MCF 10A (cell line): ENCODE results near the gene VPS9D1. TPM values are rescaled to one million over a fixed set of nuclear protein-coding genes. Genes with fewer than 3 reads are reported as not detected.
A peak's percentile ranks its signal among the peaks of the same experiment; 100 is the strongest.

Experiments used
- BruUV-seq: library from RNA; stranded (reverse); fragments of 400-500 nt; replicated peaks from 2 replicates; lab custom pipeline; 2021; lab: Mats Ljungman, UMichigan
- CTCF ChIA-PET: fragments of 300-600 bp; sonication (Branson Sonifier 250); formaldehyde crosslinking; extraction: SDS; loops from one replicate; lab custom pipeline; 2021; ENCODE audit warnings: antibody characterized with exemption, inconsistent platforms; lab: Yijun Ruan, JAX
- POLR2A ChIA-PET: fragments of 300-600, 350-650 bp; sonication (Branson Sonifier 250); formaldehyde crosslinking; extraction: SDS; loops from one replicate; lab custom pipeline; 2020; ENCODE audit warnings: antibody characterized with exemption, inconsistent platforms; lab: Yijun Ruan, JAX
- DNase-seq: peaks from one replicate; pipeline ENCODE4 v3.0.0-alpha.2; 2018; ENCODE audit not compliant: unreplicated experiment
- H3K27ac Mint-ChIP-seq: one replicate; pipeline ENCODE4 v1.8.0; 2022; ENCODE audit warnings: mild to moderate bottlenecking, low read depth, mixed read lengths; ENCODE audit not compliant: unreplicated experiment
- H3K27me3 Mint-ChIP-seq: one replicate; pipeline ENCODE4 v1.8.0; 2022; ENCODE audit warnings: mixed read lengths; ENCODE audit not compliant: insufficient read depth, unreplicated experiment
- H3K36me3 Mint-ChIP-seq: one replicate; pipeline ENCODE4 v1.8.0; 2022; ENCODE audit warnings: mild to moderate bottlenecking, moderate library complexity, mixed read lengths; ENCODE audit not compliant: insufficient read depth, unreplicated experiment
- H3K4me1 Mint-ChIP-seq: one replicate; pipeline ENCODE4 v1.8.0; 2022; ENCODE audit warnings: mixed read lengths; ENCODE audit not compliant: insufficient read depth, unreplicated experiment
- H3K4me3 Mint-ChIP-seq: one replicate; pipeline ENCODE4 v1.8.0; 2022; ENCODE audit warnings: mild to moderate bottlenecking, moderate library complexity, mixed read lengths; ENCODE audit not compliant: unreplicated experiment
- H3K9me3 Mint-ChIP-seq: one replicate; pipeline ENCODE4 v1.8.0; 2022; ENCODE audit warnings: mixed read lengths; ENCODE audit not compliant: unreplicated experiment
- CTCF ChIP-seq: fragments of 200-600 bp; IDR thresholded peaks from one replicate; pipeline ENCODE4 v1.8.0; 2022; ENCODE audit warnings: antibody characterized with exemption, mild to moderate bottlenecking; ENCODE audit not compliant: unreplicated experiment
- intact Hi-C: fragments of 100-400 bp; cut with micrococcal nuclease; formaldehyde crosslinking; loops from 2 replicates; pipeline ENCODE4 v1.14.1; 2022
- total RNA-seq: library from RNA; stranded (reverse); gene quantifications from 2 replicates; pipeline ENCODE4 v1.2.3, GENCODE V29; 2022

The VPS9D1 gene
- total RNA-seq, 1 experiment from 2014 or later = 12.0 TPM

- peak overlapping the region; percentile 49 for H3K27ac Mint-ChIP-seq
Measured at GRCh38 chr16:89742948-89743347, 22.2 kb upstream of the VPS9D1 start.

GRCh38 chr16:89741342-89742014 is 20.8 kb upstream of the VPS9D1 start:
- Mint-ChIP-seq H3K4me1 (no peaks in the 10 kb centered on the region), H3K4me3 (no peak overlapping the region), H3K27ac (no peak overlapping the region), H3K36me3 (peaks cover 68% of the 10 kb centered on the region), H3K9me3 (no peaks in the 10 kb centered on the region), H3K27me3 (no peaks in the 10 kb centered on the region)
- no peak for DNase-seq
- ChIA-PET POLR2A (interaction anchor here (0.6 to 1.0 kb wide), 5 partner anchors 12 to 41 kb away, joined by 3 read pairs; partner anchors contain the start of gene VPS9D1), CTCF (interaction anchor here (0.6 kb wide), 1 partner anchor 41 kb away, joined by 3 read pairs; no protein-coding TSS in a partner anchor)
- intact Hi-C loops = no loop called here
- BruUV-seq = no TSS peak
- no peak for TF ChIP-seq CTCF

More at GRCh38 chr16:89742948-89743347, 22.2 kb upstream of the VPS9D1 start:
- Mint-ChIP-seq H3K4me1 (no peaks in the 10 kb centered on the region), H3K36me3 (peaks cover 58% of the 10 kb centered on the region), H3K27me3 (no peaks in the 10 kb centered on the region), H3K4me3 (no peak overlapping the region), H3K9me3 (no peaks in the 10 kb centered on the region)
- intact Hi-C loops = no loop called here
- ChIA-PET CTCF (interaction anchor here (1.1 kb wide), 1 partner anchor 49 kb away, joined by 3 read pairs; no protein-coding TSS in a partner anchor), POLR2A (interaction anchor here (0.9 to 1.9 kb wide), 3 partner anchors 9 to 38 kb away, joined by 3 to 6 read pairs (median 3); no protein-coding TSS in a partner anchor)
- TF ChIP-seq CTCF = no peak
- no TSS peak for BruUV-seq
- DNase-seq = no peak

- Mint-ChIP-seq H3K27me3 (no peaks in the 10 kb centered on the region), H3K27ac (no peak overlapping the region), H3K4me1 (no peaks in the 10 kb centered on the region), H3K9me3 (no peaks in the 10 kb centered on the region), H3K4me3 (no peak overlapping the region), H3K36me3 (peaks cover 82% of the 10 kb centered on the region)
- no TSS peak for BruUV-seq
- no peak for TF ChIP-seq CTCF
- intact Hi-C loops = no loop called here
- DNase-seq = no peak
- ChIA-PET CTCF (interaction anchor here (0.6 to 1.4 kb wide), 3 partner anchors 17 to 121 kb away, joined by 3 to 5 read pairs (median 4); no protein-coding TSS in a partner anchor), POLR2A (interaction anchor here (0.9 to 1.1 kb wide), 2 partner anchors 20 to 34 kb away, joined by 3 read pairs; no protein-coding TSS in a partner anchor)
Measured at GRCh38 chr16:89739383-89739782, 18.7 kb upstream of the VPS9D1 start.

- no peaks in the 10 kb centered on the region for H3K9me3 Mint-ChIP-seq
- H3K27me3 Mint-ChIP-seq = no peaks in the 10 kb centered on the region
- H3K4me3 Mint-ChIP-seq = no peak overlapping the region
- intact Hi-C loops = no loop called here
- peaks cover 87% of the 10 kb centered on the region for H3K36me3 Mint-ChIP-seq
- no peak overlapping the region for H3K27ac Mint-ChIP-seq
- ChIA-PET POLR2A (interaction anchor here (0.9 kb wide), 2 partner anchors 15 to 19 kb away, joined by 3 to 4 read pairs; no protein-coding TSS in a partner anchor), CTCF (interaction anchor here (0.9 to 1.4 kb wide), 3 partner anchors 39 to 122 kb away, joined by 3 to 5 read pairs (median 4); no protein-coding TSS in a partner anchor)
- BruUV-seq = no TSS peak
- H3K4me1 Mint-ChIP-seq = no peaks in the 10 kb centered on the region
- no peak for DNase-seq
- no peak for TF ChIP-seq CTCF
Measured at GRCh38 chr16:89738538-89739317, 18.0 kb upstream of the VPS9D1 start.
